Measurements from ENCODE around the gene NUSAP1. TPM values are rescaled to one million over a fixed set of nuclear protein-coding genes. Genes with fewer than 3 reads are reported as not detected.
A peak's percentile ranks its signal among the peaks of the same experiment; 100 is the strongest.

NUSAP1 gene
- total RNA-seq (2012; rRNA removed) (92.5 and 123 TPM in 2 replicates), polyA plus RNA-seq (2012; rRNA removed) (59.2 and 61.7 TPM in 2 replicates), Bru-seq, nascent RNA (percentile 67 among the genes with signal in this experiment), BruChase-seq, experiment 1, labeled RNA remaining after a 6-hour chase (percentile 72 among the genes with signal in this experiment), BruChase-seq, experiment 2, labeled RNA remaining after a 2-hour chase (percentile 69 among the genes with signal in this experiment)
- polyA plus RNA-seq (2012; cell fraction: cytosol; rRNA removed) = 10.1 and 17.0 TPM in 2 replicates
- 30.4 and 58.2 TPM in 2 replicates for polyA plus RNA-seq (2012; cell fraction: nucleus; rRNA removed; ENCODE audit: low replicate concordance)
- long read RNA-seq, transcript NUSAP1-202 (11 exons, 2,274 nt) = major isoform, 10 of 33 reads
- long read RNA-seq, transcript NUSAP1-208 (11 exons, 1,629 nt) = minor isoform, 8 of 33 reads
- long read RNA-seq, partial matches to known transcripts = 3 of 33 reads
- long read RNA-seq, other reads (novel, unspliced or antisense) = 6 of 33 reads

GRCh38 chr15:41332194-41333025 is at the start of gene NUSAP1, which contains the start of gene OIP5:
Gene NUSAP1 (plus strand): TSS chr15:41332881. CDS start chr15:41332958, 77 bp downstream.
Gene OIP5 (minus strand): TSS chr15:41332591. CDS start chr15:41332561, 30 bp downstream.
- Histone ChIP-seq H2BK120ac (ENCODE audit: low read depth, low read length) (no peak within 1 kb of the TSS), H3K9me1 (ENCODE audit: insufficient read depth, low read length) (no peaks in the 10 kb centered on the region; the same call in 1 of the 2 replicates), H2AFZ (replicated peaks; ENCODE audit: low read length, poor library complexity) (peak within 1 kb of the TSS; percentile 98), H3K18ac (ENCODE audit: low read depth, low read length) (no peak within 1 kb of the TSS), H2BK15ac (ENCODE audit: low read depth, low read length) (no peak within 1 kb of the TSS; the same call in 2 of the 3 replicates), H2AK9ac (replicated peaks; ENCODE audit: low read depth, low read length, poor library complexity) (peak within 1 kb of the TSS; percentile 57), H3K4me3 (ENCODE audit: insufficient read depth, low read depth, low read length) (peak within 1 kb of the TSS; percentile 70), H3K4me2 (ENCODE audit: low read depth, low read length) (peak within 1 kb of the TSS; percentile 90), H3K23ac (ENCODE audit: low read depth, low read length) (peak within 1 kb of the TSS; percentile 77), H3K4ac (ENCODE audit: low read depth, low read length) (peak within 1 kb of the TSS; percentile 58), H3K4me1 (ENCODE audit: control insufficient read depth, insufficient read depth, low read length) (no peaks in the 10 kb centered on the region), H2BK5ac (ENCODE audit: low read depth, low read length, poor library complexity, severe bottlenecking) (peak within 1 kb of the TSS; percentile 16), H3K79me1 (ENCODE audit: low read depth in 1 of 2, low read length in 2 of 2) (peaks cover 11 to 31% of the 10 kb centered on the region in 2 experiments), H3K9ac (ENCODE audit: low read depth, low read length) (peak within 1 kb of the TSS; percentile 47; the same call in 1 of the 2 replicates), H3K27me3 (ENCODE audit: control insufficient read depth, insufficient read depth, low read length) (no peaks in the 10 kb centered on the region), H3K56ac (ENCODE audit: extremely low read depth, insufficient read depth, low read length) (peak within 1 kb of the TSS; percentile 85), H4K8ac (ENCODE audit: low read depth in 2 of 2, low read length in 2 of 2) (peak within 1 kb of the TSS; percentile 37 to 74; a peak in 3 of 4 replicates), H4K91ac (ENCODE audit: insufficient read depth, low read depth, low read length) (peak within 1 kb of the TSS; percentile 25; the same call in 1 of the 2 replicates), H3K14ac (replicated peaks; ENCODE audit: low read depth, low read length) (peak within 1 kb of the TSS; percentile 75), H3K36me3 (ENCODE audit: control insufficient read depth, insufficient read depth, low read length) (no peaks in the 10 kb centered on the region), H4K5ac (ENCODE audit: low read depth, low read length) (no peak within 1 kb of the TSS), H3K9me3 (ENCODE audit: control insufficient read depth, insufficient read depth, low read length) (no peaks in the 10 kb centered on the region), H2BK20ac (ENCODE audit: low read depth, low read length) (no peak within 1 kb of the TSS), H2AK5ac (ENCODE audit: low read depth, low read length) (peak within 1 kb of the TSS; percentile 40; the same call in 1 of the 2 replicates), H4K20me1 (ENCODE audit: insufficient read depth, low read length) (no peaks in the 10 kb centered on the region), H3K27ac (ENCODE audit: insufficient read depth, low read length) (peak within 1 kb of the TSS; percentile 45; the same call in 1 of the 2 replicates)
- POLR2A ChIA-PET (ENCODE audit: unreplicated experiment) = no interaction called here
- WGBS, 2 experiments (ENCODE audit: extremely low coverage in 2 of 2, insufficient read length in 1 of 2) = 0% methylated on average over 34 of the region's 64 CpGs; no CpG with 5 or more reads in 1 of the 2 experiments
- CTCF ChIA-PET = interaction anchor here (1.0 kb wide), 1 partner anchor 14 kb away, joined by 3 read pairs; no protein-coding TSS in a partner anchor
- DNase-seq = peak; percentile 100
- in situ Hi-C loops (cut with MboI; ENCODE audit: low sequenced_read_pairs) = no loop called here
- dilution Hi-C loops (cut with HindIII; ENCODE audit: low sequenced_read_pairs, unreplicated experiment) = no loop called here
- BruUV-seq (replicated peaks) = no TSS peak
- peak; percentile 98 for ATAC-seq (ENCODE audit: low read depth)
- intact Hi-C loops (cut with micrococcal nuclease) = loop anchor here (1.0 to 5.0 kb wide), 3 partner anchors 50 to 428 kb away; partner anchors contain the start of genes CHP1 and EXD1
- TF ChIP-seq MXI1 (IDR thresholded peaks at IDR 0.05; ENCODE audit: borderline replicate concordance, low read depth, low read length) = peak; percentile 96
- no peak for TF ChIP-seq RAD21 (IDR thresholded peaks at IDR 0.05; ENCODE audit: low read length)
- peak; percentile 44; the same call in 1 of the 2 replicates for TF ChIP-seq NFE2L2 (IDR thresholded peaks at IDR 0.05; ENCODE audit: low read depth, low read length)
- TF ChIP-seq MAFK (IDR thresholded peaks at IDR 0.05; ENCODE audit: low read depth, low read length) = peak; percentile 59
- no peak for TF ChIP-seq RFX5 (IDR thresholded peaks at IDR 0.05; ENCODE audit: low read depth, low read length)
- no peak for TF ChIP-seq BHLHE40 (IDR thresholded peaks at IDR 0.05; ENCODE audit: low read depth, low read length)
- TF ChIP-seq POLR2A (IDR thresholded peaks at IDR 0.05; ENCODE audit: low read depth, low read length) = peak; percentile 81
- TF ChIP-seq CTCF (conservative IDR thresholded peaks at IDR 0.05; ENCODE audit: low read depth, low read length) = no peak
- TF ChIP-seq CEBPB (IDR thresholded peaks at IDR 0.05; ENCODE audit: low read depth, low read length) = peak; percentile 87
- no peak for TF ChIP-seq MAZ (IDR thresholded peaks at IDR 0.05; ENCODE audit: borderline replicate concordance, low read depth, low read length)
- no peak for TF ChIP-seq SMC3 (IDR thresholded peaks at IDR 0.05; ENCODE audit: low read depth, low read length)
- no peak for TF ChIP-seq RCOR1 (IDR thresholded peaks at IDR 0.05; ENCODE audit: insufficient replicate concordance, low read length)
- no peak for TF ChIP-seq CHD1 (IDR thresholded peaks at IDR 0.05; ENCODE audit: low read depth, low read length)
- TF ChIP-seq FOS (IDR thresholded peaks at IDR 0.05; ENCODE audit: low read depth, low read length) = no peak
